NB4 (cell line): Measurements from ENCODE around the gene CARD19.

Experiments
- POLR2A ChIP-seq: IDR thresholded peaks from 2 replicates; pipeline ENCODE4 v1.6.1; 2011; ENCODE audit warnings: mild to moderate bottlenecking; ENCODE audit not compliant: insufficient read length; ENCODE audit errors: extremely low read depth
- TF ChIP-seq, protein P1 (sequence below): IDR thresholded peaks from one replicate; pipeline ENCODE4 v1.5.1; 2012; ENCODE audit warnings: low read depth, low read length

GRCh38 chr9:93068956-93069355 lies 27.1 kb upstream of the CARD19 start:
- TF ChIP-seq, protein P1, sequence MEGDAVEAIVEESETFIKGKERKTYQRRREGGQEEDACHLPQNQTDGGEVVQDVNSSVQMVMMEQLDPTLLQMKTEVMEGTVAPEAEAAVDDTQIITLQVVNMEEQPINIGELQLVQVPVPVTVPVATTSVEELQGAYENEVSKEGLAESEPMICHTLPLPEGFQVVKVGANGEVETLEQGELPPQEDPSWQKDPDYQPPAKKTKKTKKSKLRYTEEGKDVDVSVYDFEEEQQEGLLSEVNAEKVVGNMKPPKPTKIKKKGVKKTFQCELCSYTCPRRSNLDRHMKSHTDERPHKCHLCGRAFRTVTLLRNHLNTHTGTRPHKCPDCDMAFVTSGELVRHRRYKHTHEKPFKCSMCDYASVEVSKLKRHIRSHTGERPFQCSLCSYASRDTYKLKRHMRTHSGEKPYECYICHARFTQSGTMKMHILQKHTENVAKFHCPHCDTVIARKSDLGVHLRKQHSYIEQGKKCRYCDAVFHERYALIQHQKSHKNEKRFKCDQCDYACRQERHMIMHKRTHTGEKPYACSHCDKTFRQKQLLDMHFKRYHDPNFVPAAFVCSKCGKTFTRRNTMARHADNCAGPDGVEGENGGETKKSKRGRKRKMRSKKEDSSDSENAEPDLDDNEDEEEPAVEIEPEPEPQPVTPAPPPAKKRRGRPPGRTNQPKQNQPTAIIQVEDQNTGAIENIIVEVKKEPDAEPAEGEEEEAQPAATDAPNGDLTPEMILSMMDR = no peak
- TF ChIP-seq POLR2A = no peak
